ENCODE results near the gene SCGB1A1.

DNA sequence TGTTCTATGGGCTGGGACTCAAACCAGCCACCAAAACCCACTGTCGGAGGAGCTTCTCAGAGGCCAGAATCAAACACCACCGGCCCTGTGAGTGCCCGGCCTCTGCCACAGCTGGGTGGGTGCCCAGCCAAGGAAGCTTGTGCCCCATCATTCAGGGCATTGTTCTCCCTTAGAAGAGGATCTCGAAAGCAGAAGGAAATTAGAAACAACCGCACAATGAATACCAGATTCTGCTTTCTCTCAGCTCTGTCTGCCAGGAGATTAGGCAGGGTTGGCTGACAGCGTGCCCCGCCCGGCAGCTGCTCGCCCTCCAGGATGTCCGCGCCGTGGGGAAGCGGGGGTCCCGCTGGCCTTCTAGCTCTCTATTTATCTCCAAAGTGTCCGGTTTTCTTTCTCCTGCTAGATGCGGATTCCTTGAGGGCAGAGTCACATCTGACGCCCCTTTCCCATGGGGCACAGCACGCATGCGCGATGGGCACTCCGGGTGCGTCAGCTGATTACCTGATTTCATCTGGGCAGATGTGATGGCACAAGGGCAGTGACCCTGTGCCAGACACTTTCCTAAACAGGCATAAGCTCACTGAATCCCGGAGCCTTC is 25.5 kb downstream of the SCGB1A1 start:
- TF ChIP-seq, protein P1, sequence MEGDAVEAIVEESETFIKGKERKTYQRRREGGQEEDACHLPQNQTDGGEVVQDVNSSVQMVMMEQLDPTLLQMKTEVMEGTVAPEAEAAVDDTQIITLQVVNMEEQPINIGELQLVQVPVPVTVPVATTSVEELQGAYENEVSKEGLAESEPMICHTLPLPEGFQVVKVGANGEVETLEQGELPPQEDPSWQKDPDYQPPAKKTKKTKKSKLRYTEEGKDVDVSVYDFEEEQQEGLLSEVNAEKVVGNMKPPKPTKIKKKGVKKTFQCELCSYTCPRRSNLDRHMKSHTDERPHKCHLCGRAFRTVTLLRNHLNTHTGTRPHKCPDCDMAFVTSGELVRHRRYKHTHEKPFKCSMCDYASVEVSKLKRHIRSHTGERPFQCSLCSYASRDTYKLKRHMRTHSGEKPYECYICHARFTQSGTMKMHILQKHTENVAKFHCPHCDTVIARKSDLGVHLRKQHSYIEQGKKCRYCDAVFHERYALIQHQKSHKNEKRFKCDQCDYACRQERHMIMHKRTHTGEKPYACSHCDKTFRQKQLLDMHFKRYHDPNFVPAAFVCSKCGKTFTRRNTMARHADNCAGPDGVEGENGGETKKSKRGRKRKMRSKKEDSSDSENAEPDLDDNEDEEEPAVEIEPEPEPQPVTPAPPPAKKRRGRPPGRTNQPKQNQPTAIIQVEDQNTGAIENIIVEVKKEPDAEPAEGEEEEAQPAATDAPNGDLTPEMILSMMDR (IDR thresholded peaks at IDR 0.05): no peak
- TF ChIP-seq POLR2AphosphoS5 (IDR thresholded peaks at IDR 0.05): peak; percentile 76 to 85 (median 82)

Data from sigmoid colon (tissue), 4 donors.